GM18498 (cell line): Measurements from ENCODE around the gene CYP4F3.
"Not testable (repeated sequence)": the region's sequence is repeated elsewhere in the genome, so short reads cannot be mapped to it uniquely, and the experiment has no call there.

Experiments used
- ATAC-seq: cut with Tn5 transposase; IDR thresholded peaks from one replicate; pipeline ENCODE4 v1.9.1; 2021; ENCODE audit warnings: mild to moderate bottlenecking, moderate library complexity; ENCODE audit not compliant: unreplicated experiment

CYP4F3 gene

DNA sequence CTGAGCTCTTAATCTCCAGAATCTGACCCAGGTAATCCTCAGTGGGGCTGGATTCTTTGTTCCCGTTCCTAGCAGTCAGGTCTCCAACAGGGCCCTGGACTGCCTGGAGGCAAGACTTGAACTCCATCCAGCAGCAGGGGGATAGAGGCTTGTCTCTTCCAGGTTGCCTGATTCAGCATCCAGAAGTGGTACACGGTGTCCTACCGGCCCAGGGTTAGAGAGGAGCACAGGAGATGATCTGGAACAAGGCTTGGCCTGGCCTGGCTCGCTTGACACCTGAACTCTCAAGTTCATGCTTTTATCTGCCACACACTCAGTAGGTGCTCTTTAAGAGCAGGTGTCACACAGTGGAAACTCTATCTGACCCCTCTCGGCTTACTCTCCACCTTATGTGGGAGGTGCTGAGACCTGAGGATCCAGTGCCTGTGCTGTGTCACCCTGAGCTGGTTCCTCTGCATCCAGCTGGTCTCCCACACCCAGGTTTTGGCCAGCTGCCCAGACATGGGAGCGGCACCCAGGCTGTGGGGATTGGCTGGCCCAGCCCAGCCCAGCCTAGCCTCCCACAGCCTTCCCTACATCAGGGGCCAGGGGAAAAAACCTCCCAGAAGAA is at the start of gene CYP4F3:
TSS of gene CYP4F3 (plus strand) at position 604 of the 610 bp plus-strand sequence. CDS start 519 bp downstream, outside the sequence.
- ATAC-seq: no peak

GRCh38 chr19:15591796-15592195 is 48.9 kb upstream of the CYP4F3 start:
- ATAC-seq: no peak

- not testable (repeated sequence) for ATAC-seq
Measured at GRCh38 chr19:15592506-15592905, 48.2 kb upstream of the CYP4F3 start.

DNA sequence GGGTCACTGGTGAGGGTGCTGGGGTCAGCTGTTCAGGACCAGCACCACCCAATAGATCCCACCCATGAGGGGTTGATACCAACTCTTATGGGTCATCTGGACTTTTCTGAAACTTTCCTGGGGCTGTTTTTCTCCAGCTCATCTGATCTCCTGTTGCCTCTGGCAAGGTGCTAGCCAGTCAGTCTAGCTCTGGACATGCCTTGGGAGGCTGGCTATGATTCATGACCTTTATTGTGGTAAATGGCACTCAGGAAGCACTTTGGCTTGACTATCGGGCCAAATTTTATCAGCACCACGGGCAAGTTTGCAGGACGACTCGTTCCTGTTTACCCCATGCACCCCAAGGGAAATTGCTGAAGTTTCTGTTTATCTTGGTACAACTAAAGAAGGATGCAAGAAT is 46.9 kb upstream of the CYP4F3 start:
- ATAC-seq: not testable (repeated sequence)

GRCh38 chr19:15595069-15595468 is 45.6 kb upstream of the CYP4F3 start:
- ATAC-seq: no peak

- not testable (repeated sequence) for ATAC-seq
Measured at GRCh38 chr19:15607978-15608925, 32.4 kb upstream of the CYP4F3 start.

- no peak for ATAC-seq
Measured at GRCh38 chr19:15609261-15609660, 31.4 kb upstream of the CYP4F3 start.

DNA sequence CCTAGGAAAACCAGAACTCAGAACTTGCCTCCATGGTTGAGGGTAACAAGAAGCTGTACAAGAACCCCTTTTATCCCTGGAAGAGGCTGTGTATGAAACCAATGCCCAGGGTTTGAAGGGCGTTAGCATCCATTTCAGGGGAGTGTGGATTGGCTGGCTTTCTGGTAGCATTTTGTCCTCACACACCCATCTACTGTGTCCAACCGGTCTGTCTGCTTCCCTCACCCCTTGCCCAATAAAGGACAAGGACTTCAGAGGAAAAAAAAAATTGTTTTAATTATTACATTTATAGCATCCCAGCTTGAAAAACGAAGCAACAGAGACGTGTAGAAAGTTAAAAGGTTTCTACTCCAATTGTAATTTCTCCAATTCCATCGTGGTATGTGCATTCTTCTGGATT is 28.4 kb upstream of the CYP4F3 start:
- ATAC-seq: no peak

- no peak for ATAC-seq
Measured at GRCh38 chr19:15613338-15613737, 27.4 kb upstream of the CYP4F3 start.

GRCh38 chr19:15614507-15615379 is 26.0 kb upstream of the CYP4F3 start, which contains the start of gene CYP4F8:
CYP4F8 (plus strand) TSS chr19:15615218; CDS start chr19:15615617, 399 bp downstream.
- no peak for ATAC-seq

GRCh38 chr19:15615526-15615925 is 25.2 kb upstream of the CYP4F3 start:
- no peak for ATAC-seq

DNA sequence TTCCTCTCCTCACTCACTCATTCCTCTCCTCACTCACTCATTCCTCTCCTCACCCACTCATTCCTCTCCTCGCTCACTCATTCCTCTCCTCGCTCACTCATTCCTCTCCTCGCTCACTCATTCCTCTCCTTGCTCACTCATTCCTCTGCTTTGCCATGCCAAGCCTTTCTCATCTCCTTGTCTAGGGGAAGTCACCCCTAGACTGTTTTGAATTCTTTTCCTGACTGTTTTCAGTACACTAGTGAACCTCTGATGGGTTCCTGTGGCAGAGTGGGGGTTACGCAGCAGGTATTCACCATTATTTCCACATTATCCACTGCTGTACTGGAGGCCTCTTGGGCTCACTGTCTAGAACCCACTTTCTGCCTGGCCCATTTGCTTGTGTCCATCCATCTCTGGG is 24.5 kb upstream of the CYP4F3 start:
- ATAC-seq: no peak

DNA sequence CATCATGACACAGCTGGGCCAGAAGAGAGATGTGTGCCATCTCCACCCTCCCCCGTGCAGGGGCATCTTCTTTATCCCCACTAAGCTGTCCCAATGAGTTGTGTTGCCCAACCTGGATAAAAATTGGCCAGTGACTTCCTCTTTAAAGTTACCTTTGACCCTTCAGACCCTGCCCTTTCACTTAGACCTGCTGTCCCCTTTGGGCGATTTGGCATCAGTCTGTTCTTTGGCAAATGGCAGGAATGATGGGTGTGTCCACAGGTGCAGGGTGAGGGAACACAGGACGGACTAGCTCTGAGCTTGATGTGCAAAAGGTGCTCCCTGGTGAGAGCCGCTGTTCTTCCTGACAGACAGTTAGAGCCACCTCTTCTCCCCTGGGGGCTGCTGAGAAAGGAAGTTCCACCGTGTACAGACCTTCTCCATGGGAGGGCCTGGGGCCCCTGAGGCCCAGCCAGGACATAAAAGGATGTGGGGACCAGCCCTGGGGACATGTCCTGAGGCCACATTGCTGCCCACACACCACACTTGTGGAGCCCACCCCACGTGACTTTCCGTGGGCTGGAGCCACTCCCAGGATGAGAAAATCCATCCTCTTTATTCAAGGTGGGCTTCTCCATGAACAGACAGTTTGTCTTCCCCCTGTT is 23.9 kb upstream of the CYP4F3 start:
- no peak for ATAC-seq

DNA sequence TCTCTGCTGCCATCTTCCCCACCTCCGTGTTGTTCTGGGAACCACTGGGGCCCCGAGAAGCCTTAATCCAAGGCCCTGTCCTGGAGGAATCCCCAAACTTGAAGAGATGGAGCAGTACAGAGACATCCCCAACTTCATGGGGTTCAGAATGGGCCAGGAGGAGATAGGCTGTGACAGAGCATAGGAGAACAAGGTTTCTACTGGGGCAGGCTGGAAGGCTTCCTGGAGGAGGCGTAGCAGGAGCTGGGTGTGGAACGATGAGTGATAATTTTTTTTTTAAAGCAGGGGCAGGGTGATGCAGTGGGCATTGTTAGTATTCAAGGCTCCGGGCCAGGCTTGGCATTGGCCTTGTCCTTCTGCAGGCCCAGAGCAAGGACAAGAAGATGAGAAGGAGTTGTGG is 22.4 kb upstream of the CYP4F3 start:
- ATAC-seq: no peak

GRCh38 chr19:15621801-15622200 is 18.9 kb upstream of the CYP4F3 start:
- ATAC-seq: no peak

DNA sequence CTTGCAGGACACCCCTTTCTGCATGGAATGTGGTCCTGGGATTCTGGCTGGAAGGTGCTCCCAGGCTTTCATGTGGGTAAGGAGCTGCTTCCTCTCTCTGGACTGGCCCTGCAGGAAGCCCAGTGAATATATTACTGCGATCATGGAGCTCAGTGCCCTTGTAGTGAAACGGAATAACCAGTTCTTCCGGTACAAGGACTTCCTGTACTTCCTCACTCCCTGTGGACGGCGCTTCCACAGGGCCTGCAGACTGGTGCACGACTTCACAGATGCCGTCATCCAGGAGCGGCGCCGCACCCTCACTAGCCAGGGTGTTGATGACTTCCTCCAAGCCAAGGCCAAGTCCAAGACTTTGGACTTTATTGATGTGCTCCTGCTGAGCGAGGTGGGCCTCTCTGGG is 17.7 kb upstream of the CYP4F3 start:
- ATAC-seq: no peak

- no peak for ATAC-seq
Measured at GRCh38 chr19:15623711-15624318, 16.9 kb upstream of the CYP4F3 start.

DNA sequence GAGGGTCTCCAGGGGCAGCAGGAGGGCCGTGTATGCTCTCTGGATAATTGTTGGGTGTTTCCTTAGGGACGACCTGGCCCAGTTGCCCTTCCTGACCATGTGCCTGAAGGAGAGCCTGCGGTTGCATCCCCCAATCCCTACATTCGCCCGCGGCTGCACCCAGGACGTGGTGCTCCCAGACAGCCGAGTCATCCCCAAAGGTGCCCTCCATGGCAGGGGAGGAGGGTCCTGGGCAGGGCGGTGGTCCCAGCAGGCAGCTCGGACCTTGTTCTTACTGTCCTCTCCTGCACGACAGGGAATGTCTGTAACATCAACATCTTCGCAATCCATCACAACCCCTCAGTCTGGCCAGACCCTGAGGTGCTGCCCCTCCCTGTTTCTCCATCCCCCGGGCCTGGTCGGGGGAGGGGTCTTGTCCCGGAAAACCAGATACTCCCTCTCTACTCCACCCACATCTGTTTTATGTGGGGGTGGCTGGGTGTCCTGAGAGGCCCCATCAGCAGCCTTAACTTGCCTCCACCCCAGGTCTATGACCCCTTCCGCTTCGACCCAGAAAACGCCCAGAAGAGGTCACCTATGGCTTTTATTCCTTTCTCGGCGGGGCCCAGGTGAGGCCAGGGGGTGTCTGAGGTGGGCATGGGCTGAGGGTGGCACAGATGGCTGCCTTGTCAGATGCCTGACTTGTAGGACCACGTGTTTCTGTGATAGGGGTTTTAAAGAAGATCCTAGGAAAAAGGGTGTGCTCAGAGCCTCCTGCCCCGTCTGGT is 12.3 kb upstream of the CYP4F3 start:
- no peak for ATAC-seq
